ENCODE measurements around the gene SLC35F1.
"Not testable (repeated sequence)": the region's sequence is repeated elsewhere in the genome, so short reads cannot be mapped to it uniquely, and the experiment has no call there.

The SLC35F1 gene

DNA sequence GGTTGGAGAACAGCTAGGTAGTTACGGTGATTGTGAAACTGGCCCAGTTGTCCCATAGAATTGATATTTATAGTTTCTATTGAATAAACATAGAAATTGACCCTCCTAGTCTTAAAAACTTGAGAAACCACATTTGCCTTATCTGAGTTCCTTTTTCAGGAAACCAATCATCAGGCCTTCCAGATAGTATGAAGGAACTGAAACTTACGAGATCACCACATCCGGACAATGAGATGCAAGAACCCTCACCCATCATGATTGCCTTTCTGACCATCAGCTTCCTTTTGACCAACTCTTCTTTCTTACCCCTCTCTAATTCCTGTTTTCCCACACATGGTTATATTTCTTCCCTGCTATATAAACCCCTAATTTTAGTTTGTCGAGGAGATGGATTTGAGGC, 21.8 kb downstream of the SLC35F1 start:
- DNase-seq, result no peak

GRCh38 chr6:117929501-117929900, 22.4 kb downstream of the SLC35F1 start:
- DNase-seq, result no peak

GRCh38 chr6:117930645-117931044, 23.6 kb downstream of the SLC35F1 start:
- no peak for DNase-seq

DNA sequence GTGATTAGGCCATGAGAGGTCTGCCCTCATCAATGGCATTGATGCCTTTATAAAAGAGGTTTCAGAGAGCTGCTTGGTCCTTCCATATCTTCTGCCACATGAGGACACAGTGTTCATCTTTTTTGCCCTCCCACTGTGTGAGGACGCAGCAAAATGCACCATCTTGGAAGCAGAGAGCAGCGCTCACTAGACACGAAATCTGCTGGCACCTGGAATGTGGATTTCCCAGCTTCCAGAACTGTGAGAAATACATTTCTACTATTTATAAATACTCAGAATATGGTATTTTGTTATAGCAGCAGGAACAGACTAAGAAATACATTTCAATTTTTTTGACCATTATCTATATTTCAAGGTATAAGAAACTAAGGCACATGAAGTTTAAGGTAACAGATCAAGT, 24.9 kb downstream of the SLC35F1 start:
- DNase-seq, result no peak

- no peak for DNase-seq
Measured at GRCh38 chr6:117932676-117933075, 25.6 kb downstream of the SLC35F1 start.

GRCh38 chr6:117933471-117933870, 26.4 kb downstream of the SLC35F1 start:
- no peak for DNase-seq

DNA sequence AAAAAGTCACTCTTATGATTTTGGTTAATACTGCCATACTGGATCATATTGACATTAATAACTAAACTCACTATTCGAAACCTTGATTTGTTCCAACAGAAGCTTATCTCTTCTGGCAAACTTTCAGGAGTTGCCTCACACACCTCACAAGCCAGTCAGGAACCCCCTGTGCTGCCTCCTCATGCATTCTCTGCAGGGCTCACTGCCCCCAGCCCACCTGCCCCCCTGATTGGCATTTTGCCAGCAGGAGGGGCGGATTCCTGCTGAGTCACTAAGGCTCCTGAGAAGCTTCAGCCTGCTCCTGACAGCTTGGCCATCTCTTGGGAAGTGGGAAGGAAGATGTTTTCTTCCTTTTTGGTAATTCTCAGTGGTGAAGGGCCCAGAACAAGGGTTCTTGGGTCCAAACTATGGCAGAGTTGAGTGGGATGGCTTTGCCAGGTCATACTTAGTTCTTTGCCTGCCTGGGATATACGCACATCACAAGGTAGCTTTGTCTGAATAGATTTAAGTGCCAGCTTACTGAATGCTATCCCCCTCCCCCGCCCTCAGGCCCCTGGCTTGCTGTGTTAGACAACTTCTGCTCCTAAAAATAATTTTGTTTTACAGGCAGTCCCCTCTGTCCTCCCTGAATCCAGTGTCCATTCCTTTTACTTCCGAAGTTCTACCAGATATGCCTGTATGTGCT, 31.4 kb downstream of the SLC35F1 start:
- DNase-seq, result no peak

- no peak for DNase-seq
Measured at GRCh38 chr6:117947234-117947633, 40.2 kb downstream of the SLC35F1 start.

- no peak for DNase-seq
Measured at GRCh38 chr6:117951783-117952182, 44.7 kb downstream of the SLC35F1 start.

GRCh38 chr6:117955684-117956256, 48.7 kb downstream of the SLC35F1 start:
- DNase-seq, result no peak

- no peak for DNase-seq
Measured at GRCh38 chr6:117956386-117956785, 49.3 kb downstream of the SLC35F1 start.

DNA sequence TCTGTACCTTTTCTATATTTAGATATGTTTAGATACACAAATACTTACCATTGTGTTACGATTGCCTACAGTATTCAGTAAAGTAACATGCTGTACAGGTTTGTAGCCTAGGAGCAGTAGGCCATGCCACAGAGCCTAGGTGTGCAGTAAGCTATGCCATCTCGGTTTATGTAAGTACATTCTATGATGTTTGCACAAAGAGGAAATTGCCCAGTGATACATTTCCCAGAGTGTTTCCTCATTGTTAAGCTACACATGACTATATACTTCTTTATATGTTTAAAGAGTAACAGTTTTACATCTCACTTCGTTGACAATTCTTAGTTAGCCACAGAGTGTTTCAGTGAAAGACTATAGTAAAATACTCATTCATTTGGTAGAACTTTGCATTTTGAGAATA, 51.5 kb downstream of the SLC35F1 start:
- no peak for DNase-seq

DNA sequence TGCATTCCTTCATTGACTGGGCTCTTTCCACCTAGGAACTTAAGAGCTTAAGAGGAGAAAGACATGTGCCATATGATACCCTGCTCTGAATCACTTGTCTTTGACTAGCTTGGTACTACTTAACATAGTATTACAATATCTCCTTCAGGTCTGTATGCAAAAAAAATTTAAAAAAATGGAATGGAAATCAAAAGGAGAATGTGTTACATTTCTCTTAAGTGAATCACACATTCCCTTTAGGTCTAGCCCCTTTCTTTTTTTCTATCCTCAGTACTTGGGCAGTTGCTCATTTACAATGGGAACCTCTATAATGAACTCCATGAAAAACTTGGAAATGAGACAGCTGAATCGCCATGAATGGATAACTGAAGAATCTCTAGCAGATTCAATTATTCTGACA, 53.8 kb downstream of the SLC35F1 start:
- DNase-seq, result no peak

- no peak for DNase-seq
Measured at GRCh38 chr6:117961301-117961700, 54.2 kb downstream of the SLC35F1 start.

GRCh38 chr6:117965763-117966162, 58.7 kb downstream of the SLC35F1 start:
- not testable (repeated sequence) for DNase-seq

- no peak for DNase-seq
Measured at GRCh38 chr6:117971637-117972036, 64.6 kb downstream of the SLC35F1 start.

- DNase-seq, result no peak
Measured at GRCh38 chr6:117974914-117975627, 68.0 kb downstream of the SLC35F1 start.

GRCh38 chr6:117976030-117976651, 69.1 kb downstream of the SLC35F1 start:
- peak; percentile 46 for DNase-seq

DNA sequence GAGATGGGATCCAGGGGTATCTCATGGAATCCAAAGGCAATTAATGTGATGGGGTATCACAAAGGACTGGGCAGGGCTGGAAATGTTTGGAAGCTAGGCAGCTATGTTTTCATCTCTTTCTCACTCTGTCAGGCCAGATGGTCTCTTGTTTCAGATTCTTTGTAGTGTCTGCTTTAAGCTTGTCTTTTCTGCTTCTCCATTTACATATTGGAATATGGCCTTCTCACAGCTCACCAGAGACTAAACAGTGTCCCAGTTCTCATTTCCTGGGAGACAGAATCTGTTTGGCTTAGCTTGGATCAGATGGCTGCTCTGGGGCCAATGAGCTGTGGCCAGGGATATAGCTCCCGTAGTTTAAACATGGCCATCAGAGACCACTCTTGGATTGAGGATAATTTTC, 78.9 kb downstream of the SLC35F1 start:
- DNase-seq, result peak; percentile 3

DNA sequence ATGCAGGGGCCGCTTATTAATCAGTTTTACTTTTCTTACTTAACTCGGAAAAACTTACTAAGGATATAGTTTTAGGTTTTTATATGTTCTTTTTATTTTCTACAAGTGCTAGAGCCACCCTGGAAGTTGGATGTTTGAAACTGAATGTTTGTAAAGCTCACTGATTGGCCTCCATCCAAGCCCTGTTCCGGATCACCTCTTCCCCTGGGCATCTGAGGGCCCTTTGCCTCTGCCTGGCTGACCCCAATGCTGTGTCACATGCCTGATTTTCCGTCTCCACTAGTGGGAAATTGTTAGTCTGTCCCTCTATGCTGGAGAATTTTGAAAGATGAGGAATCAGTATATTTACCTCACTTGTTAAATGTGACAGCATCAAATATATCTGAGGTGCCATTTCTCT, 79.3 kb downstream of the SLC35F1 start:
- DNase-seq, result no peak

DNA sequence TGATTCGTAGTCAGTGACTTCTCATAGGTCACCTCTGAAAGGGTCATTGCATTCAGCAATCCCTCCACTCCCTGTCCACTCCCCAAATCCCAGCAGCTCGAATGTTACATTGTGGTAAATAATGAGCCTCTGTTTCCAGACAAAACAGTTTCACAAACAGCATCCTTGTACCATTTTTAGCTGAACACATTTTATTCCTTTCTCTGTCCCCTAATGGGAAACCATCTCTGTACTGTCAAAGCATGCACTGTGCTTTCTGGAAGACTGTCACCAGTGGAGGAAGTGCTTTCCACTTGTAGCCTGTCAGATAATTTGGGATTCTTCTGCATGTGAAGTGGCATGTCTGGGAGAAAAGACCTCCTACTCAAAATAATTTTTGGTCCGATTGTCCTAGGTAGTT, 82.0 kb downstream of the SLC35F1 start:
- no peak for DNase-seq

- no peak for DNase-seq
Measured at GRCh38 chr6:117990151-117990550, 83.1 kb downstream of the SLC35F1 start.

DNA sequence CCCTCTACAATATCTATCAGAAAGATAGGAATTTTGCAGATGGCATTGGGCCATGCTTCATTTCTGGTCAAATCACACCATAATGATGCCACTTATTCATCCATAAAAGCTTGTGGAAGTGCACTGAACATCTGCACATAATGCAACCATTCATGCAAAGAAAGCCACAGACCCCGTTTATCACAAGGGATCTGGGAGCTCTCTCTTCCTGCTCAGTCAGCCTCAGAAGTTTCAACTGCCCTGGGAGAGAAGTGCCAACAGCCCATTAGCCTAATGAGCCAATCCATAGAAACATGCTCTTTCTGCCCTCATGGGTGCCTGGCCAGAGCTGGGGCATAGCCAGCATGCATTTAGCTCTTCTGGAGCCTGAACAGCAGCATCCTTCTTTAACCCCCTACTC, 85.8 kb downstream of the SLC35F1 start:
- peak; percentile 56 for DNase-seq

GRCh38 chr6:118012944-118013343, 105.9 kb downstream of the SLC35F1 start:
- DNase-seq, result no peak

All from NCI-H1092 treated with DMSO at 0.1 percent for 48 hours (cell line).